Sigmoid colon (tissue), 7 donors: ENCODE measurements around the gene SNTG2. TPM values are rescaled to one million over a fixed set of nuclear protein-coding genes. Genes with fewer than 3 reads are reported as not detected.

Source experiments
- DNase-seq: peaks from one replicate; pipeline ENCODE4 v3.0.0-alpha.2; 2019
- H3K27ac ChIP-seq, 4 donors: fragments of 200-600 bp; sonication (generic); one replicate each; pipeline ENCODE4 v1.5.1; 2016 to 2019; ENCODE audit warnings: mild to moderate bottlenecking in 1 of 4
- H3K27me3 ChIP-seq, 3 donors: fragments of 200-600 bp; sonication (generic); one replicate each; pipeline ENCODE4 v1.5.1; 2019; ENCODE audit warnings: mild to moderate bottlenecking in 1 of 3
- H3K36me3 ChIP-seq, 4 donors: fragments of 200-600 bp; sonication (generic); one replicate each; pipeline ENCODE4 v1.5.1; 2016 to 2019
- H3K4me1 ChIP-seq, 4 donors: fragments of 200-600 bp; sonication (generic); one replicate each; pipeline ENCODE4 v1.5.1; 2017 to 2019
- H3K4me3 ChIP-seq, 4 donors: fragments of 200-600 bp; sonication (generic); one replicate each; pipeline ENCODE4 v1.5.1; 2017 to 2019; ENCODE audit warnings: mild to moderate bottlenecking in 2 of 4, moderate library complexity in 1 of 4
- H3K9me3 ChIP-seq, 4 donors: fragments of 200-600 bp in 3 of 4; sonication (generic) in 3 of 4; one replicate each; pipeline versions ENCODE4 v1.5.1 to v1.6.1; 2013 to 2019
- CTCF ChIP-seq, 4 experiments: fragments of 450-650 bp in 3 of 4; fragments of 200-600 bp in 1 of 4; IDR thresholded peaks; one replicate each; pipeline ENCODE4 v1.5.1; 2016 to 2019; ENCODE audit warnings: antibody characterized with exemption in 4 of 4, mild to moderate bottlenecking in 3 of 4, moderate library complexity in 2 of 4
- EP300 ChIP-seq, 4 donors: sonication (generic); formaldehyde crosslinking; IDR thresholded peaks; one replicate each; pipeline ENCODE4 v1.6.1; 2017; ENCODE audit warnings: antibody characterized with exemption in 4 of 4
- POLR2A ChIP-seq, 2 donors: fragments of 450-650 bp; IDR thresholded peaks; one replicate each; pipeline ENCODE4 v1.6.1; 2016; ENCODE audit warnings: antibody characterized with exemption in 2 of 2, mild to moderate bottlenecking in 2 of 2, moderate library complexity in 2 of 2
- POLR2AphosphoS5 ChIP-seq, 4 donors: sonication (generic); formaldehyde crosslinking; IDR thresholded peaks; one replicate each; pipeline ENCODE4 v1.6.1; 2017; ENCODE audit warnings: antibody characterized with exemption in 4 of 4
- WGBS, 2 donors: extraction: QIAGEN DNeasy Blood & Tissue Kit; methylation state at CpG; one replicate each; pipeline ENCODE4 v1.1.7; 2013; 5-methylcytosine and 5-hydroxymethylcytosine counted together
- intact Hi-C: fragments of 100-400 bp; cut with DNase I; formaldehyde crosslinking; loops from one replicate; pipeline ENCODE4 v1.15.1; 2023
- polyA plus RNA-seq, 3 donors: library from polyadenylated mRNA; stranded (reverse); fragments of 200-250 nt; gene quantifications; one replicate each; pipeline ENCODE4 v1.2.3, GENCODE V29; 2013
- total RNA-seq, 4 donors: library from RNA; depleted of rRNA; stranded (reverse); fragments of >200 nt; gene quantifications; one replicate each; pipeline ENCODE4 v1.1.0, GENCODE V29; 2016
- donor health status: healthy with polysubstance abuse.
- donor health status: Bipolar disorder and iron deficiency.
- donor health status: healthy.

The SNTG2 gene
- total and polyA plus RNA-seq, 7 donors, result 0.60 to 5.2 (median 1.9) TPM; not detected in 1

GRCh38 chr2:1187189-1187588 lies 236.5 kb downstream of the SNTG2 start:
- 72 to 84% methylated on average over 3 of the region's 3 CpGs for WGBS, 2 donors
- H3K27me3 ChIP-seq, result no peaks in the 10 kb centered on the region
- no peaks in the 10 kb centered on the region for H3K9me3 ChIP-seq
- TF ChIP-seq POLR2A (IDR thresholded peaks at IDR 0.05) (no peak), EP300 (IDR thresholded peaks at IDR 0.05) (no peak), POLR2AphosphoS5 (IDR thresholded peaks at IDR 0.05) (no peak), CTCF (IDR thresholded peaks at IDR 0.05) (no peak)
- no peak overlapping the region for H3K4me3 ChIP-seq
- H3K36me3 ChIP-seq, result no peaks in the 10 kb centered on the region
- intact Hi-C loops, result no loop called here
- no peak for DNase-seq
- H3K27ac ChIP-seq, result no peak overlapping the region
- no peaks in the 10 kb centered on the region for H3K4me1 ChIP-seq

DNA sequence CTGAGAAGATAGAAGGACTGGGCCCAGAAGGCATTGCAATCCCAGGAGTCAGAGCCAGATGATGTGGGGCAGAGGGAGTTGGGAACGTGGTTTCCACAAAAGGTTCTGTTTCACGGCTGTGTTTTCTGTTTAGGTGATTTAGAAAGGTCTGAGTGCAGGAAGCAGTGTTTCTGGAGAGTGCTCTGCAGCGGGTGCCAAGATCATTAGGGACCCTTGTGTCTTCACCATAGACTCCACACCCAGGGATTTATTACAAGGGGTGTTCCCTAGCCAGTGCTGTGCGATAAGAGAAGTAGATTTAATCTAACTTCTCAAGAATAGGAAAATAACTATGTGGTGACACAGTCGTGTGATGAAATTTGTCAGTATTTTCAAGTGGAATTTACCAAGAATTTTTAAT lies 241.5 kb downstream of the SNTG2 start:
- intact Hi-C loops, result no loop called here
- Histone ChIP-seq H3K27ac (no peak overlapping the region), H3K9me3 (peaks cover 0 to 5% (median 2%) of the 10 kb centered on the region in 4 donors), H3K27me3 (no peaks in the 10 kb centered on the region), H3K4me3 (no peak overlapping the region), H3K4me1 (no peaks in the 10 kb centered on the region), H3K36me3 (no peaks in the 10 kb centered on the region)
- no peak for DNase-seq
- TF ChIP-seq POLR2AphosphoS5 (IDR thresholded peaks at IDR 0.05), result no peak
- no peak for TF ChIP-seq EP300 (IDR thresholded peaks at IDR 0.05)
- no peak for TF ChIP-seq POLR2A (IDR thresholded peaks at IDR 0.05)
- TF ChIP-seq CTCF (IDR thresholded peaks at IDR 0.05), result no peak
- 78 to 83% methylated on average over 5 of the region's 5 CpGs for WGBS, 2 donors

- DNase-seq, result no peak
- H3K9me3 ChIP-seq, result peaks cover 0 to 5% (median 2%) of the 10 kb centered on the region in 4 donors
- no peaks in the 10 kb centered on the region for H3K27me3 ChIP-seq
- TF ChIP-seq EP300 (IDR thresholded peaks at IDR 0.05), result no peak
- no peak for TF ChIP-seq POLR2A (IDR thresholded peaks at IDR 0.05)
- TF ChIP-seq CTCF (IDR thresholded peaks at IDR 0.05), result no peak
- TF ChIP-seq POLR2AphosphoS5 (IDR thresholded peaks at IDR 0.05), result no peak
- no peaks in the 10 kb centered on the region for H3K36me3 ChIP-seq
- intact Hi-C loops, result no loop called here
- H3K4me3 ChIP-seq, result no peak overlapping the region
- WGBS, 2 donors, result 78 to 81% methylated on average over 2 of the region's 2 CpGs
- H3K4me1 ChIP-seq, result no peaks in the 10 kb centered on the region
- no peak overlapping the region for H3K27ac ChIP-seq
These were observed 243.2 kb downstream of the SNTG2 start for GRCh38 chr2:1193801-1194200.

- no peaks in the 10 kb centered on the region for H3K36me3 ChIP-seq
- intact Hi-C loops, result no loop called here
- H3K9me3 ChIP-seq, result no peaks in the 10 kb centered on the region
- H3K27ac ChIP-seq, result no peak overlapping the region
- 74 to 83% methylated on average over 6 of the region's 6 CpGs for WGBS, 2 donors
- DNase-seq, result no peak
- TF ChIP-seq POLR2A (IDR thresholded peaks at IDR 0.05) (no peak), CTCF (IDR thresholded peaks at IDR 0.05) (no peak), EP300 (IDR thresholded peaks at IDR 0.05) (no peak)
- no peaks in the 10 kb centered on the region for H3K4me1 ChIP-seq
- no peak overlapping the region for H3K4me3 ChIP-seq
- H3K27me3 ChIP-seq, result no peaks in the 10 kb centered on the region
These were observed 253.1 kb downstream of the SNTG2 start for GRCh38 chr2:1203772-1204171.

DNA sequence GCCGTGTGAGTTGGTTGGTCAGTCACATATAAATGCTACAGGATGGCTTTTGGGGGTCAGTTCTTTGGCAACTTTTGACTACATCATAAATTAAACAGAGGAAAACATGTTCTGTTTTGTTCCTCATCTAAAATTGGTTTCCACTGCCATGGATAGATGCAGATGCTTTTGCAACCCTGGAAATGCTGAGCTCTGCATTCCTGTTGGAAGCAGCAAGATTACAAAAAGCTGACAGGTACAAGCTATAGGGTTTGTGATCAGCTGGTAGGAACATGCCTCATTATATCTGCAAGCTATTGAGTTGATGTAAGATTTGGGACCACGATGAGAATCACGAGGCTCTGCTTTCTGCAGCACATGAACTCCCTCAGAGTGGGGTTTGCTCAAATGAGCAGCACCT lies 255.2 kb downstream of the SNTG2 start:
- intact Hi-C loops, result no loop called here
- Histone ChIP-seq H3K36me3 (no peaks in the 10 kb centered on the region), H3K27me3 (no peaks in the 10 kb centered on the region), H3K27ac (no peak overlapping the region), H3K4me1 (no peaks in the 10 kb centered on the region), H3K4me3 (no peak overlapping the region), H3K9me3 (no peaks in the 10 kb centered on the region)
- no peak for DNase-seq
- TF ChIP-seq EP300 (IDR thresholded peaks at IDR 0.05), result no peak
- TF ChIP-seq POLR2AphosphoS5 (IDR thresholded peaks at IDR 0.05), result no peak
- TF ChIP-seq POLR2A (IDR thresholded peaks at IDR 0.05), result no peak
- no peak for TF ChIP-seq CTCF (IDR thresholded peaks at IDR 0.05)
- WGBS, 2 donors, result 72 to 86% methylated on average over 3 of the region's 3 CpGs
